HG03575 (cell line): ENCODE results near the gene EPB41L1.

ENCODE experiments used
- ATAC-seq: cut with Tn5 transposase; IDR thresholded peaks from one replicate; pipeline ENCODE4 v1.9.1; 2021; ENCODE audit not compliant: unreplicated experiment, insufficient number of reproducible peaks, low FRiP score; ENCODE audit errors: extremely low read depth

The EPB41L1 gene

GRCh38 chr20:36207602-36208001 is 53.1 kb downstream of the EPB41L1 start:
- ATAC-seq = no peak

DNA sequence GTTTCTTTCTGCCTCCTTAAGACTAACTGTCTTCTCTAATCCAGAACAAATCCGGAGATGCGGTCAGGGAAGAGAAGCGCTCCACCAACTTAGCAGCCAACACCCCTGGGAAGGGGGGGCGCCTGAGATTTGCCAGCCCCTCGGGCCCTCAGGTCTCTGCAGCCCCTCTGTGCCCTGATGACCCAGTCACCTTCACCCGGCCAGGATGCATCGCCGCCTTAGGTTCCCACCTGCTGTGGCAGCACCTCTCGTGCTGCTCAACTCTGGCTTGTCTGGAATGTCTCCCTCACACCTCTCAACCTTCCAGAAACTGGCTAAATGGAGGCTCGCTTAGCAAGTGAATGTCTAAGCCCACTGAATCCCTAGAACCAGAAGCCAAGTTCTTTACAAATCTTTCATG is 53.7 kb downstream of the EPB41L1 start:
- no peak for ATAC-seq

- ATAC-seq = no peak
Measured at GRCh38 chr20:36210436-36211021, 56.0 kb downstream of the EPB41L1 start.

DNA sequence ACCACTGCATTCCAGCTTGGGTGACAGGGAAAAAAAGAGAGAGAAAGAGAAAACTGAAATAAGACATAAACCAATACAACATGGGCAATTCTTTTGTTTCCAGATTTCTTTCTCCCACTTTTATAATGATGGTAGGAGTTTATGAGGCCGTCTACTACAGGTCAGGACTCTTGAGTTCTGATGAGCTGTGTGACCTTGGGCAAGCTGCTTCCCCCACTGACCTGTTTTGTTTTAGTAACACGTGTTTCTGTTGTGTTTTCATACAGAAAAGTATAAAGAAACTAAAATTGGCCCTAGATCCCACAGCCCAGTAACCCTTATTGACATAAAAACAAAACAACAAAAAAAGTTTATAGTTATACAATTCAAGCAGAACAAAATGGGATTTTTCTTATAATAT is 58.8 kb downstream of the EPB41L1 start:
- no peak for ATAC-seq

GRCh38 chr20:36214684-36215256 is 60.2 kb downstream of the EPB41L1 start:
- ATAC-seq = no peak

DNA sequence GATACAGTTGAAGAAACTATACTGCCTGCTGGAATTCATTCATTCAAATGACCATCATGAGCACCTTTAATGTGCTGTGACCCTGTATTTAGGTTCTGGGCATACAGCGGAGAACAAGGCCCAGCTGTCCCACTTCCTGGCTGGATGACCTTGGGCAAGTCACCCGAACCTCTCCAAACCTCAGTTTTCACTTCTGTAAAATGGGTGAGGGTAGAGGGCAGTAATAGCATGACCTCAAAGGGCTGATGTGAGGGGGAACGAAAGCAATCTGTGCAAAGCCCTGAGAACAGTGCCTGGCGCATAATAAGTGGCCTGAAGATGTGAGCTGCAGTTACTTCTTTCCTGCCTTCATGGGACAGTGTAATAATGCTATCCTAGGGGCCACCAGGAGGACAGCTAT is 61.2 kb downstream of the EPB41L1 start:
- no peak for ATAC-seq

DNA sequence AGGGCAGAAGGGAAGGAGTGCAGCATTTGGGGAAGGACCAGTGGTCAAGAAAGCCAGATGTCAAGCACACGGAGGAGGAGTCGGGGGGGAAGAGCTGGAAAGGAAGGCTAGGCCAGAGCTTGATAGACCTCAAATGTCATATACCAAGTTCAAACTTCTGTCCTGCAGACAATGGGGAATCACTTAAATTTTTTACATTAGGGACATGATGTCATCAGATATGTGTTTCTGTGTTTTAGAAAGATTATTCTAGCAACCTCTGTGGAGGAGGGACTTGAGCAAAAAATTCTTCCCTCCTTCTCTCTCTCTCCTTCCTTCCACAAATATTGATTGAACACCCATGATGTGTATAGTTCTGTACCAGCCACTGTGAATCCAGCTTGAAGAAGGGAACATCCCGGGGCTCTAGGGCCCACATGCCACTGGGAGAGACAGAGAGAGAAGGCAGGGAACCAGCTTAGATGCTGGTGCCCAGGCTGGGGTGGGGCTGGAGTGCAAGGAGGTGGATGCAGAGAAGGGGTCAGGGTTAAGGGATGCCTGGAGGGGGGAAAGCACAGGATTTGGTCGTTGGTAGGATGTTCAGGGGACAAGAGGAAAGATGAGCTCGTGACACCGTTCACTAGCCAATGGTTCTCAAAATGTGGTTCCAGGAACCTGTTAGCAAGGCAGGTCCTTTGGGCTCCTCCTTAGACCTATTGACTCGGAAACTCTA is 61.9 kb downstream of the EPB41L1 start:
- no peak for ATAC-seq

DNA sequence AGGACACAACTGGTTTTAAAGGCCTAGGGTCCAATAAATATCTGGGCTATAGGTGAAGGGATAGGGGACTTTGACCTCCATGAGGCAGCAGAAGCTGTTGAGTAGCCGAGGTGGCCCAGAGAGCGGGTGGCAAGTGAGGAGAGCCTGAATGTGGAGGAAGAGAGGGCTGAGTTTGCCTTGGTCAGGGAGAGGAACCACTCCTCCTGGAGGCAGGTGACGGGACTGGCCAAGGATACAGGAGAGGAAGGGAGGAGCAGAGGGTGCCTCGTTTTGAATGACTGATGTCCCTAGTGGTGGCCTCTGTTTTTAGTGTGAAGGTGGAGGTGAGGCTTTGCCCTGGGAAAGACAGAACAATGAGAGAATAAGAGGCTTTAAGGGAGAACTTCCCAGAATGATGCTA is 62.7 kb downstream of the EPB41L1 start:
- ATAC-seq = no peak

DNA sequence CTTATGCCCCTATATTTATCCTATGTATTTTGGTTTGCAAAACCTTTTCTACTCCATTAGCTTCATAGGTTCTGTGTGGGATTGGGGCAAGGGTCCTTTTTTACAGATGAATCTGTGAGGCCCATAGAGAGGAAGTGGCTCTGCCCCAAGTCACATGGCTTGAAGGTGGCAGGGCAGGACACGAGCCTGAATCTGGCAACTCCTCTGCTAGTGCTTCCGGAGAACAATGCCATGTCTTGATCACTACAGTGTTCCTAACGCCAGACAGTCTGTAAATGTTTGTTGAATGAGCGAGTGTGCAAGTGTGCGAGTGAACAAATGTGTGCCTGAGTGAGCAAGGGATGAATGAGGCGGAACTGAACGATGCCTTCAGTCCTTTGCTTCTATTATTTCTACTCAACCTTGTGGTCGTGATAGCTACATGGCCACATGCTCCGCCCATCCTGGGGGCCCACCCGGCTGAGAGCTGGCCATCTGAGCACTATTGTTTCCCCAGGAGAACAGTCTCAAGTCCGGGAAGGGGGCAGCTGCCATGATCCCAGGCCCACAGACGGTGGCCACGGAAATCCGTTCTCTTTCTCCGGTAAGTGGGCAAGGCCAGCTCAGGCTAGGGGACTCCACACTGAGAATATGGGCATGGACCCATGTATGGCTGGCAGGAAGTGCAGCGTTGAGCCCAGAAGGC is 64.0 kb downstream of the EPB41L1 start:
- ATAC-seq = no peak

GRCh38 chr20:36219671-36220220 is 65.2 kb downstream of the EPB41L1 start:
- ATAC-seq = no peak

DNA sequence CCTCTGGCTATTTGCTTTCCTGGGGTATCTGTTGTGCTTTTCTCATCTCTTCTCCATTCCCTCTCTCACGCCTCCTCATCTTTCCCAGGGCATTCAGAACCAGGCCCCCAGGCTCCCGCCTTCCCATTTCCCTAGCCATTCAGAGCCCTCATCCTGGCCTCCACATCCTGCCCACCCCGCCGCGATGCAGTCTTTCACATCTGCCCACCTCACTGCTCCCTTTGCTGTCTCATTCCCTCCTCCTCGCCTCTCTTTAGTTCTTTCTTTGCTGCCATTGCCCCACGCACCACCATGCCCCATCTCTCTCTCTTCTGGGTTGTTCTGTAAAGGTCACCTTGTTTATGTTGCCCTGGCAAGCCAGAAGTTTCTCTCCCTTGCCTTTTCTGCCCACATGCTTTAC is 71.1 kb downstream of the EPB41L1 start:
- no peak for ATAC-seq

- ATAC-seq = no peak
Measured at GRCh38 chr20:36228770-36229169, 74.2 kb downstream of the EPB41L1 start.

- no peak for ATAC-seq
Measured at GRCh38 chr20:36230019-36230418, 75.5 kb downstream of the EPB41L1 start.

- no peak for ATAC-seq
Measured at GRCh38 chr20:36231331-36231730, 76.8 kb downstream of the EPB41L1 start.

- ATAC-seq = no peak
Measured at GRCh38 chr20:36234771-36235320, 80.3 kb downstream of the EPB41L1 start.

GRCh38 chr20:36235892-36236785 is 81.6 kb downstream of the EPB41L1 start, which contains the start of gene AAR2:
AAR2 (plus strand) TSS chr20:36236478; CDS start chr20:36239869, 3,391 bp downstream.
- no peak for ATAC-seq

DNA sequence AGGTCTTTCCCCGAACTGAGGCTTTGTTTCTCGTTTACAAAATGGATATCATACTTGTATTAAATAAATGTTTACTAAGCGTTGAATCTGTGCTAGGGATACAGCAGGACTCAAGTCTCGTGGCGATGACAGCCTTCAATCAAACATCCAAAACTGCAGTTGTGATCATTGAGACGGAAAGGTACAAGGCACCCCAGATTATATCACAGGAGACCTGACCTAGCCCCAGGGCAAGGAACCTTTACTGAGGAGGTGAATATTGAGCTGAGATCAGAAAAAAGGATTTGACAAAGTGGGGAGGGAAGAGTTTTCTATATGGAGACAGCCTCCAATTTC is 82.2 kb downstream of the EPB41L1 start:
- ATAC-seq = no peak

DNA sequence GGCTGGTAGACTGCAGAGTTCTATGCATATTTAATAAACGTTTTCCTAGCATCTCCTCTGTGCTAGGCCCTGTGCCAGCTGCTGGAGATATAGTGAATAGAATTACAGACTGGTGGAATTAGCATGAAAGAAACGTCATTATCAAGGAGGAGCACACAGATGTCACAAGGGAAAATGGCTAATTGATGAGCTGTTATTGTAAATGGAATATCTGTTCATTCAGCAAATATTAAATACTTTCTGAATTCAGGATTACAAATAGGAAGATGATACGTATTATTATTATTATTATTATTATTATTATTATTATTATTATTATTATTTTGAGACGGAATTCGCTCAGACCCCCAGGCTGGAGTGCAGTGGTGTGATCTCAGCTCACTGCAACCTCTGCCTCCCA is 82.9 kb downstream of the EPB41L1 start:
- ATAC-seq = no peak

- no peak for ATAC-seq
Measured at GRCh38 chr20:36238153-36238552, 83.6 kb downstream of the EPB41L1 start.
